CD8-positive, alpha-beta memory T cell (primary cell): ENCODE measurements around the gene MTSS2. TPM values are rescaled to one million over a fixed set of nuclear protein-coding genes. Genes with fewer than 3 reads are reported as not detected.

Experiments used
- CTCF ChIA-PET: fragments of 350-600 bp; sonication (Branson Sonifier 250); formaldehyde crosslinking; loops from one replicate; lab custom pipeline; 2021; ENCODE audit warnings: antibody characterized with exemption; lab: Charles Lee
- POLR2A ChIA-PET: fragments of 350-600 bp; sonication (Branson Sonifier 250); formaldehyde crosslinking; loops from one replicate; lab custom pipeline; 2021; ENCODE audit warnings: antibody characterized with exemption; lab: Charles Lee
- DNase-seq, 5 donors: peaks; one replicate each; pipeline versions ENCODE4 v3.0.0 to v3.0.0-alpha.2; 2020 to 2022; ENCODE audit warnings: mixed read lengths in 1 of 5
- H3K27ac ChIP-seq: one replicate; pipeline ENCODE4 v1.7.0; 2013; ENCODE audit warnings: low read depth, mild to moderate bottlenecking, low read length, moderate library complexity
- H3K27me3 ChIP-seq: 2 replicates; pipeline ENCODE4 v1.7.0; 2013; ENCODE audit warnings: low read length, mild to moderate bottlenecking; ENCODE audit not compliant: insufficient read depth, poor library complexity, severe bottlenecking
- H3K36me3 ChIP-seq: 2 replicates; pipeline ENCODE4 v1.7.0; 2013; ENCODE audit warnings: mild to moderate bottlenecking, low read length, moderate library complexity; ENCODE audit not compliant: insufficient read depth
- H3K4me1 ChIP-seq: 2 replicates; pipeline ENCODE4 v1.7.0; 2013; ENCODE audit warnings: mild to moderate bottlenecking, low read length, moderate library complexity; ENCODE audit not compliant: insufficient read depth
- H3K4me3 ChIP-seq: 2 replicates; pipeline ENCODE4 v1.7.0; 2013; ENCODE audit warnings: mild to moderate bottlenecking, low read length
- H3K9me3 ChIP-seq: 2 replicates; pipeline ENCODE4 v1.7.0; 2013; ENCODE audit warnings: mild to moderate bottlenecking, low read length
- H3K27ac Mint-ChIP-seq, 8 donors: one replicate each; pipeline ENCODE4 v1.8.0; 2020 to 2021; ENCODE audit warnings: mixed read lengths in 8 of 8, mild to moderate bottlenecking in 6 of 8, inconsistent platforms in 3 of 8, moderate library complexity in 3 of 8
- H3K27me3 Mint-ChIP-seq, 2 donors: one replicate each; pipeline ENCODE4 v1.8.0; 2020 to 2021; ENCODE audit warnings: mixed read lengths in 2 of 2, mild to moderate bottlenecking in 1 of 2, moderate library complexity in 1 of 2
- H3K36me3 Mint-ChIP-seq, 3 donors: one replicate each; pipeline ENCODE4 v1.8.0; 2020 to 2021; ENCODE audit warnings: mixed read lengths in 3 of 3, inconsistent platforms in 1 of 3, mild to moderate bottlenecking in 1 of 3
- H3K4me1 Mint-ChIP-seq, 3 donors: one replicate each; pipeline ENCODE4 v1.8.0; 2020 to 2021; ENCODE audit warnings: mixed read lengths in 3 of 3, inconsistent platforms in 1 of 3, mild to moderate bottlenecking in 1 of 3
- H3K4me3 Mint-ChIP-seq, 7 donors: one replicate each; pipeline ENCODE4 v1.8.0; 2020 to 2021; ENCODE audit warnings: mixed read lengths in 7 of 7, mild to moderate bottlenecking in 6 of 7, moderate library complexity in 4 of 7, inconsistent platforms in 2 of 7
- H3K9me3 Mint-ChIP-seq, 5 donors: one replicate each; pipeline ENCODE4 v1.8.0; 2020 to 2022; ENCODE audit warnings: mixed read lengths in 5 of 5, mild to moderate bottlenecking in 3 of 5, moderate library complexity in 2 of 5, inconsistent platforms in 1 of 5
- polyA plus RNA-seq: library from polyadenylated mRNA; unstranded; fragments of 300-500 nt; fragmentation: Illumina TruSeq; gene quantifications from one replicate; pipeline ENCODE4 v1.2.3, GENCODE V29; 2021
- total RNA-seq, 2 experiments: library from RNA; stranded (reverse); gene quantifications; one replicate each; pipeline ENCODE4 v1.2.3, GENCODE V29; 2021

The MTSS2 gene
- total and polyA plus RNA-seq, 3 experiments from 2014 or later: 2.2 to 3.0 TPM; not detected in 1

GRCh38 chr16:70700101-70701020, 14.5 kb upstream of the MTSS2 start:
- DNase-seq: no peak
- H3K27me3 ChIP-seq: no peaks in the 10 kb centered on the region
- H3K4me3 ChIP-seq: no peak overlapping the region
- ChIA-PET CTCF (no interaction called here), POLR2A (no interaction called here)
- Mint-ChIP-seq H3K4me3 (no peak overlapping the region), H3K4me1 (peaks cover 8 to 27% (median 20%) of the 10 kb centered on the region in 3 donors), H3K27ac (no peak overlapping the region), H3K27me3 (no peaks in the 10 kb centered on the region), H3K36me3 (peaks cover 0 to 25% (median 0%) of the 10 kb centered on the region in 3 donors), H3K9me3 (no peaks in the 10 kb centered on the region)
- H3K36me3 ChIP-seq: no peaks in the 10 kb centered on the region
- H3K9me3 ChIP-seq: no peaks in the 10 kb centered on the region
- H3K4me1 ChIP-seq: peaks cover 20% of the 10 kb centered on the region
- H3K27ac ChIP-seq: no peak overlapping the region

- Mint-ChIP-seq H3K27me3 (no peaks in the 10 kb centered on the region), H3K4me3 (no peak overlapping the region), H3K9me3 (no peaks in the 10 kb centered on the region), H3K4me1 (peaks cover 11 to 31% (median 21%) of the 10 kb centered on the region in 3 donors), H3K36me3 (peaks cover 0 to 27% (median 0%) of the 10 kb centered on the region in 3 donors), H3K27ac (no peak overlapping the region)
- CTCF ChIA-PET: no interaction called here
- POLR2A ChIA-PET: no interaction called here
- Histone ChIP-seq H3K9me3 (no peaks in the 10 kb centered on the region), H3K4me3 (no peak overlapping the region), H3K27ac (no peak overlapping the region), H3K36me3 (no peaks in the 10 kb centered on the region), H3K27me3 (no peaks in the 10 kb centered on the region), H3K4me1 (peaks cover 20% of the 10 kb centered on the region)
- DNase-seq: no peak
These were observed 13.8 kb upstream of the MTSS2 start for GRCh38 chr16:70699696-70700095.

DNA sequence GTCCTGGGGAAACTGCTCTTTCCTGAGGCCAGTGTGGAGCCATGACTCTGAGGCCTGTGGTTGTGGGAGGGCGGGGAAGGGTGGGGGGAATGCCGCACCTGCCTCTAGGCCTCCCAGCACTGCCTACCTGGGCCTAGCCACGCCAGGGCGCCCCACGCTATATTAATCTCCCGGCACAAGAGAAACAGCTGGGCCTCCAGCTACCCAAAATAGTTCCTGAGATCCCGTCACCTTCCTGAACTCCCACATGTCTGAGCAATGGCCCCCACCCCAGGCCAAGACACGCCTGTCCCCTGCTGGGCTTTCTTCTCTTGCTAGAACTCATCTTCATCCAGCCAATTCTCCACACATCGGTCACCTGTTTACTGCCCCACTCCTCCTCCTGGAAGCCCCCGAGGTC, 13.0 kb upstream of the MTSS2 start:
- H3K27me3 ChIP-seq: no peaks in the 10 kb centered on the region
- H3K36me3 Mint-ChIP-seq: peaks cover 0 to 28% (median 0%) of the 10 kb centered on the region in 3 donors
- H3K4me1 ChIP-seq: peaks cover 20% of the 10 kb centered on the region
- ChIA-PET POLR2A (no interaction called here), CTCF (no interaction called here)
- H3K9me3 Mint-ChIP-seq: no peaks in the 10 kb centered on the region
- peak overlapping the region in 2 of 8 donors; percentile 24 to 27 for H3K27ac Mint-ChIP-seq
- H3K27ac ChIP-seq: no peak overlapping the region
- H3K27me3 Mint-ChIP-seq: no peaks in the 10 kb centered on the region
- H3K9me3 ChIP-seq: no peaks in the 10 kb centered on the region
- H3K4me3 ChIP-seq: no peak overlapping the region
- no peak for DNase-seq
- H3K4me3 Mint-ChIP-seq: no peak overlapping the region
- peaks cover 11 to 31% (median 21%) of the 10 kb centered on the region in 3 donors for H3K4me1 Mint-ChIP-seq
- no peaks in the 10 kb centered on the region for H3K36me3 ChIP-seq

DNA sequence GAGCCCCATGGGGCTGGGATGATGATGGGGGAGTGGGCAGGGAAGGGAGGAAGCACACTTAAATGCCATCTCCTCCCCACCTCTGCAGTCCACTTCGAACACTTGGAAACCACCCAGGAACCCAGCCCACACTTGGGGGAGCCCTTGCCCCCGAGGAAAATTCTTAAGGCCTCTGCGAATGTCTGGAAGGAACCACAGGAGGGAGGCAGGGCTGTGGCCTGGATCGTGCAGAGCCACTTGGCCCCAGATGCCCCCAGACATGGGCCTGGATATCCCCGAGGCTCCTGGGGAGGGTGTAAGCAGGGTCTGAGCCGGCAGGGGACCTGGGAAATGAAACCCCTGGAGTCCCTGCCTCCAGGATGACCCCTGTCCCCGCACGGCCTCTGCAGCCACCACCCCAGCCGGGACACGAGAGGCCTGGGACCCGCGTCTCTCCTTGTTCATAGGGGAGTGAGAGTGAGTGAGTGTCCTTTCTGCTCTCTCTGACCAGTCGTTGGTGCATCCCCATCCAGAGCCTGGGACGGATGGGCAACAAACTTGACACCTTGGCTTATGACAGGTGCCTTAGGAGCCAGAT, 11.8 kb upstream of the MTSS2 start:
- peaks cover 11 to 31% (median 21%) of the 10 kb centered on the region in 3 donors for H3K4me1 Mint-ChIP-seq
- POLR2A ChIA-PET: no interaction called here

DNA sequence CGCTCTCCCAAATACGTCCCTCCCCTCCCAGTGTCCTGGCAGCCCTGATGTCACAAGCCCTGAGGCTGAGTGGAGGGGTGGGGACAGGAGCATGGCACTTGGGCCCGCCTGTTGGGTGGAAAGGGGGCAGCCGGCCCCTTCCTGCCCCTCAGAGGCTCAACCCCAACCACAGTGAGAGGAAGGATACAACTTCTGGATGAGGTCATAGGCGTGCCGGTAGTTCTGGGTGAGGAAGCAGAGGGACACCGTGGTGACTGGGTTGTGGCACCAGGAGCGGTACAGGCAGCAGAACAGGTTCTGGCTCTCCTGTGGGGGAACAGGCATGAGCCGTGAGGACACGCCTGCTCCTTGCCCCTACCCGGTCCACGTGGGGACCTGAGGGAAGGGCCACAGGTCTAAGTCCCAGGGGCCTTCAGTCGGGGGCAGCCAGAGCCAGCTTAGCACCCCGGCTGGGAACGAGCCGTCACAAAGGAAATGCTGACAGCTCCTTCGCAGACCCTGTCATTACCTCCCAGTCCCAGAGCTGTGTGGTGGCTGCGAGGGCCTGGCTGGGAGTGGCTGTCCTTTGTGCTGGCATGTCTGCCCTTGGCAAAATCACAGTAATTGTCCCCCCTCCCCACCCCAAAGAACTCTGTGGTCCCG, 11.2 kb upstream of the MTSS2 start:
- CTCF ChIA-PET: no interaction called here
- DNase-seq: peak in 2 of 5 donors; percentile 23 to 67
- peak overlapping the region in 2 of 7 donors; percentile 15 to 54 for H3K4me3 Mint-ChIP-seq

More for the DNA sequence above, 11.8 kb upstream of the MTSS2 start:
- peaks cover 20% of the 10 kb centered on the region for H3K4me1 ChIP-seq
- no peaks in the 10 kb centered on the region for H3K9me3 Mint-ChIP-seq
- H3K27ac ChIP-seq: no peak overlapping the region
- H3K27me3 Mint-ChIP-seq: no peaks in the 10 kb centered on the region
- no peak overlapping the region for H3K4me3 ChIP-seq
- DNase-seq: no peak
- H3K9me3 ChIP-seq: no peaks in the 10 kb centered on the region
- H3K36me3 ChIP-seq: no peaks in the 10 kb centered on the region
- H3K36me3 Mint-ChIP-seq: peaks cover 0 to 32% (median 0%) of the 10 kb centered on the region in 3 donors
- H3K27me3 ChIP-seq: no peaks in the 10 kb centered on the region
- CTCF ChIA-PET: no interaction called here
- H3K4me3 Mint-ChIP-seq: peak overlapping the region in 2 of 7 donors; percentile 15 to 63
- peak overlapping the region in 2 of 8 donors; percentile 70 to 83 for H3K27ac Mint-ChIP-seq

DNA sequence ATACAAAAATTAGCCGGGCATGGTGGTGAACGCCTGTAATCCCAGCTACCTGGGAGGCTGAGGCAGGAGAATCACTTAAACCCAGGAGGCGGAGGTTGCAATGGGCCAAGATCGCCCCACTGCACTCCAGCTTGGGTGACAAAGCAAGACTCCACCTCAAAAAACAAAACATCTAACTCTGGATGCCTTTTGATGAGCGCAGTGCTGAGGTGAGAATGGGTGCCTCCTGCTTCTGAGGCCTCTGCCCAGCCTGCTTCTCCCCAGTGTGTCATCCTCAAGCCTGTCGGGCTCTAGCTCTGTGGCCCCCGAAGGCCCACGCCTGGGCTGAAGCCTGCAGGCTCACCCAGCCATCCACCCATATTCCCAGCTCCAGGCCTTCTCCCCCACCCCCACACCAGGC, 10.5 kb upstream of the MTSS2 start:
- H3K9me3 Mint-ChIP-seq: no peaks in the 10 kb centered on the region
- H3K4me3 Mint-ChIP-seq: peak overlapping the region in 1 of 7 donors; percentile 28
- Histone ChIP-seq H3K9me3 (no peaks in the 10 kb centered on the region), H3K27ac (no peak overlapping the region), H3K27me3 (no peaks in the 10 kb centered on the region), H3K4me3 (no peak overlapping the region), H3K36me3 (no peaks in the 10 kb centered on the region), H3K4me1 (peaks cover 20% of the 10 kb centered on the region)
- peaks cover 0 to 26% (median 0%) of the 10 kb centered on the region in 3 donors for H3K36me3 Mint-ChIP-seq
- DNase-seq: peak in 1 of 5 donors; percentile 29
- CTCF ChIA-PET: interaction anchor here (1.6 kb wide), 1 partner anchor 14 kb away, joined by 4 read pairs; no protein-coding TSS in a partner anchor
- H3K27me3 Mint-ChIP-seq: no peaks in the 10 kb centered on the region
- POLR2A ChIA-PET: no interaction called here
- H3K4me1 Mint-ChIP-seq: peaks cover 11 to 31% (median 21%) of the 10 kb centered on the region in 3 donors
- peak overlapping the region in 3 of 8 donors; percentile 50 to 72 (median 54) for H3K27ac Mint-ChIP-seq

More for the DNA sequence above, 11.2 kb upstream of the MTSS2 start:
- H3K4me1 Mint-ChIP-seq: peaks cover 11 to 31% (median 21%) of the 10 kb centered on the region in 3 donors
- Histone ChIP-seq H3K27ac (no peak overlapping the region), H3K27me3 (no peaks in the 10 kb centered on the region), H3K4me3 (no peak overlapping the region), H3K4me1 (peaks cover 20% of the 10 kb centered on the region), H3K36me3 (no peaks in the 10 kb centered on the region), H3K9me3 (no peaks in the 10 kb centered on the region)
- POLR2A ChIA-PET: no interaction called here
- H3K36me3 Mint-ChIP-seq: peaks cover 0 to 30% (median 0%) of the 10 kb centered on the region in 3 donors
- peak overlapping the region in 6 of 8 donors; percentile 67 to 91 (median 79) for H3K27ac Mint-ChIP-seq
- no peaks in the 10 kb centered on the region for H3K27me3 Mint-ChIP-seq
- H3K9me3 Mint-ChIP-seq: no peaks in the 10 kb centered on the region

- ChIA-PET POLR2A (interaction anchor here (0.5 kb wide), 1 partner anchor 408 kb away, joined by 3 read pairs; no protein-coding TSS in a partner anchor), CTCF (interaction anchor here (1.6 kb wide), 1 partner anchor 13 kb away, joined by 4 read pairs; no protein-coding TSS in a partner anchor)
- Mint-ChIP-seq H3K9me3 (no peaks in the 10 kb centered on the region), H3K4me1 (peaks cover 11 to 31% (median 21%) of the 10 kb centered on the region in 3 donors), H3K4me3 (peak overlapping the region in 3 of 7 donors; percentile 16 to 58 (median 26)), H3K36me3 (peaks cover 0 to 23% (median 0%) of the 10 kb centered on the region in 3 donors), H3K27me3 (no peaks in the 10 kb centered on the region), H3K27ac (peak overlapping the region in 7 of 8 donors; percentile 52 to 93 (median 72))
- Histone ChIP-seq H3K4me1 (peaks cover 20% of the 10 kb centered on the region), H3K36me3 (no peaks in the 10 kb centered on the region), H3K27ac (peak overlapping the region; percentile 16), H3K4me3 (no peak overlapping the region), H3K27me3 (no peaks in the 10 kb centered on the region), H3K9me3 (no peaks in the 10 kb centered on the region)
- DNase-seq: peak in 1 of 5 donors; percentile 41
These were observed 9.6 kb upstream of the MTSS2 start for GRCh38 chr16:70695331-70696070.
